Peyer's patch (tissue), 4 donors: ENCODE results near the gene MAST4.

Source experiments
- POLR2A ChIP-seq, 2 donors: fragments of 450-650 bp; IDR thresholded peaks; one replicate each; pipeline ENCODE4 v1.5.1; 2017; ENCODE audit warnings: antibody characterized with exemption in 2 of 2, mild to moderate bottlenecking in 2 of 2, moderate library complexity in 2 of 2
- TF ChIP-seq, protein P1 (sequence below), 6 experiments: fragments of 450-650 bp in 4 of 6; fragments of 200-600 bp in 2 of 6; sonication (generic) in 1 of 6; IDR thresholded peaks; one replicate each; pipeline ENCODE4 v1.5.1; 2017 to 2019; ENCODE audit warnings: antibody characterized with exemption in 6 of 6, mild to moderate bottlenecking in 3 of 6, moderate library complexity in 1 of 6

- no peak for TF ChIP-seq POLR2A (IDR thresholded peaks at IDR 0.05)
- TF ChIP-seq, protein P1, sequence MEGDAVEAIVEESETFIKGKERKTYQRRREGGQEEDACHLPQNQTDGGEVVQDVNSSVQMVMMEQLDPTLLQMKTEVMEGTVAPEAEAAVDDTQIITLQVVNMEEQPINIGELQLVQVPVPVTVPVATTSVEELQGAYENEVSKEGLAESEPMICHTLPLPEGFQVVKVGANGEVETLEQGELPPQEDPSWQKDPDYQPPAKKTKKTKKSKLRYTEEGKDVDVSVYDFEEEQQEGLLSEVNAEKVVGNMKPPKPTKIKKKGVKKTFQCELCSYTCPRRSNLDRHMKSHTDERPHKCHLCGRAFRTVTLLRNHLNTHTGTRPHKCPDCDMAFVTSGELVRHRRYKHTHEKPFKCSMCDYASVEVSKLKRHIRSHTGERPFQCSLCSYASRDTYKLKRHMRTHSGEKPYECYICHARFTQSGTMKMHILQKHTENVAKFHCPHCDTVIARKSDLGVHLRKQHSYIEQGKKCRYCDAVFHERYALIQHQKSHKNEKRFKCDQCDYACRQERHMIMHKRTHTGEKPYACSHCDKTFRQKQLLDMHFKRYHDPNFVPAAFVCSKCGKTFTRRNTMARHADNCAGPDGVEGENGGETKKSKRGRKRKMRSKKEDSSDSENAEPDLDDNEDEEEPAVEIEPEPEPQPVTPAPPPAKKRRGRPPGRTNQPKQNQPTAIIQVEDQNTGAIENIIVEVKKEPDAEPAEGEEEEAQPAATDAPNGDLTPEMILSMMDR (IDR thresholded peaks at IDR 0.05) = no peak
Measured at GRCh38 chr5:66912787-66913186, 316.6 kb downstream of the MAST4 start.
